GM21381 (cell line): ENCODE measurements around the gene PTRHD1.
"Not testable (repeated sequence)": the region's sequence is repeated elsewhere in the genome, so short reads cannot be mapped to it uniquely, and the experiment has no call there.

Source experiments
- ATAC-seq: cut with Tn5 transposase; IDR thresholded peaks from one replicate; pipeline ENCODE4 v1.9.1; 2021; ENCODE audit warnings: mild to moderate bottlenecking, moderate library complexity; ENCODE audit not compliant: unreplicated experiment

PTRHD1 gene

DNA sequence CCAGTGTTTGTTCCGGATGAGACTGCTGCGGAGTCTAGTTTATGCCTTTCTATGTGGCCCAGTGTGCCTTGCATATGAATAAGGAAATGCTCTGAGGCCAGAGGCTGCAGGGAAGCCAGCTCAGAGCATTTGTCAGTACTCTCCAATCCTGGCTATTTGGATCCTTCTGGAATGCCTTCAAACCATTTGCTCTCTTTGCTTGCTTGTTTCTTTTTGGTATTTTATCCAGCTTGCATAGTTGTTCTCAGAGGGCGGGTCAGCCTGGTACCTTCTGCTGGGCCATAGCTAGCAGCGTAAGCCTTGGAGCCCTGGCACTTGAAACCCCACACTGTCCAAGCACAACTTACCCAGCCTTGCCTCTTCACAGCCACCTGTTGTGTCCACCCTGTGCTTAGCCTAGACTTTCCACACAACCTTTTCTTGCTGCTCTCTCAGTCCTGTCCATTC lies 20.5 kb upstream of the PTRHD1 start:
- ATAC-seq, result no peak

DNA sequence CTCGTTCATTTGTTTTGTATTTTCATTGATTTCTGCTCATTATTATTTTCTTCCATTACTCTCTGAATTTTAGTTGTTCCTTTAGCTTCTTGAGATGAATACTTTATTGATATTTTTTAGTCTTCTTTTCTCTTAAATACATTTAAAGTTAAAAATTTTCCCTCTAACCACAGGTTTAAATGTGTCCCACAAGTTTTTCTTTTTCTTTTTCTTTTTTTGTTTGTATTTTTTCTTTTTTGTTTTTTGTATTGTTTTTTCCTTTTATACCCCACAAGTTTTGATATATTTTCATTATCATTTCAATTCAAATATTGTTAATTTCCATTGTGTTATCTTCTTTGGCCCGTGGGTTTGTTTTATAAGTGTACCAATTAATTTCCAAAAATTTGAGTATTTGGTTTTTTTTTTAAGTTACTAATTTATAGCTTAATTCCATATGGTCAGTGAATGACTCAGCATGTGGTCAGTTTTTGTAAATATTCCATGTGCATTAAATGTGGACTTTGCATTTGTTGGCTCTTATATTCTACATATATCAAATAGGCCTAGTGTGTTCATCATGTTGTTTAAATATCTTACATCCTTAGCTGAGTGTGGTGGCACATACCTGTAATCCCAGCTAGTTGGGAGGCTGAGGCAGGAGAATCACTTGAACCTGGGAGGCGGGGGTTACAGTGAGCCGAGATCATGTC lies 16.3 kb upstream of the PTRHD1 start:
- ATAC-seq, result no peak

DNA sequence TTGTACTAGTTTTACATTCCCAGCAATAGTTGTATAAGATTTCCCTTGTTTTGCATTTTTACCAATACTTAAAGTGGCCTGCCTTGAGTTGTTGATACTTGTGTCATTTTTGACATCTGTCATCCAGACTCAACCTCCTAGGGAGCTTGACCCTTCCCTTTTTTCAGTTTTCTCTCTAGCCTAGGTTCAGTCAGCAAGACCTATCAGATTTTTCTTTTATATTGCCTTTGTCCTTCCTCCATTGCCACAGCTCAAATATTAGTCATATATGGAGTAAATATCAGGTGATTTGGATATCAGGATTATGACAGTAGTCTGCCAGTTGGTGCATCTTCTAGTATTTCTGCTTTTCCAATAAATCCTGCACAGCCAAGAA lies 13.5 kb upstream of the PTRHD1 start:
- ATAC-seq, result no peak

DNA sequence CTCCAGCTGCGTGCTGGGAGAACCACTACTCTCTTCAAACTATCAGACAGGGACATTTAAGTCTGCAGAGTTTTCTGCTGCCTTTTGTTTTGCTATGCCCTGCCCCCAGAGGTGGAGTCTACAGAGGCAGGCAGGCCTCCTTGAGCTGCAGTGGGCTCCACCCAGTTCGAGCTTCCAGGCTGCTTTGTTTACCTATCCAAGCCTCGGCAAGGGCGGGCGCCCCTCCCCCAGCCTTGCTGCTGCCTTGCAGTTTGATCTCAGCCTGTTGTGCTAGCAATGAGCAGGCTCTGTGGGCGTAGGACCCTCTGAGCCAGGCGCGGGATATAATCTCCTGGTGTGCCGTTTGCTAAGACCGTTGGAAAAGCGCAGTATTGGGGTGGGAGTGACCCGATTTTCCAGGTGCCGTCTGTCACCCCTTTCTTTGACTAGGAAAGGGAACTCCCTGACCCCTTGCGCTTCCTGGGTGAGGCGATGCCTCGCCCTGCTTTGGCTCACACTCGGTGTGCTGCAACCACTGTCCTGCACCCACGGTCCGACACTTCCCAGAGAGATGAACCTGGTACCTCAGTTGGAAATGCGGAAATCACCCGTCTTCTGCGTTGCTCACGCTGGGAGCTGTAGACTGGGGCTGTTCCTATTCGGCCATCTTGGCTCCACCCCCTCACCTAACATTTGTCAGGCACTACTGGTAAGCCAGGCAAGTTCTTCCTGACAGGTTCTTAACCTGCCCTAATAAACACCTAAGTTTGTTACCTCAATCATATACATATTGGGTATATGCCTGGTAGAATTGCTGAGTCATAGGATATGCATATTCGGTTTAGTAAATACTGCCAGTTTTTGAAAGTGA lies 12.8 kb upstream of the PTRHD1 start:
- not testable (repeated sequence) for ATAC-seq

DNA sequence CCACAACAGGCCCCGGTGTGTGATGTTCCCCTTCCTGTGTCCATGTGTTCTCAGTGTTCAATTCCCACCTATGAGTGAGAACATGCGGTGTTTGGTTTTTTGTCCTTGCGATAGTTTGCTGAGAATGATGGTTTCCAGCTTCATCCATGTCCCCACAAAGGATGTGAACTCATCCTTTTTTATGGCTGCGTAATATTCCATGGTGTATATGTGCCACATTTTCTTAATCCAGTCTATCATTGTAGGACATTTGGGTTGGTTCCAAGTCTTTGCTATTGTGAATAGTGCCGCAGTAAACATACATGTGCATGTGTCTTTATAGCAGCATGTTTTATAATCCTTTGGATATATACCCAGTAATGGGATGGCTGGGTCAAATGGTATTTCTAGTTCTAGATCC lies 7.3 kb upstream of the PTRHD1 start:
- ATAC-seq, result not testable (repeated sequence)

DNA sequence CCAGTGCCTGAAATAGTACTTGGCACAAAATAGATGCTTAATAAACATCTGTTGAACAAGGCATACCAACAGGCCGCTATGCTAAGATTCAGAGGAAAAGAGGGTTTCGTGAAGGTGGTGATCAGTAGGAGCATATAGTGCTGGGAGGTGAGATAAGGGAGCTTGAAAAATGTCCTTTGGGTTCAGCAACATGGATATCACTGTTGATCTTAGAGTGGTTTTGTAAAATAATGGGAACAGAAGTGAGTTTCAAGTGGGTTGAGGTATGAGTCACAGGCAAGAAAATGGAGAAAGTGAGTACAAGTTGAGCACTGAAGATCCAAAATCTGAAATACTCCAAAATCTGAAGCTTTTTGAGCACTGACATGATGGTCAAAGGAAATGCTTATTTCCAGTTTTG lies 4.5 kb upstream of the PTRHD1 start:
- ATAC-seq, result no peak

DNA sequence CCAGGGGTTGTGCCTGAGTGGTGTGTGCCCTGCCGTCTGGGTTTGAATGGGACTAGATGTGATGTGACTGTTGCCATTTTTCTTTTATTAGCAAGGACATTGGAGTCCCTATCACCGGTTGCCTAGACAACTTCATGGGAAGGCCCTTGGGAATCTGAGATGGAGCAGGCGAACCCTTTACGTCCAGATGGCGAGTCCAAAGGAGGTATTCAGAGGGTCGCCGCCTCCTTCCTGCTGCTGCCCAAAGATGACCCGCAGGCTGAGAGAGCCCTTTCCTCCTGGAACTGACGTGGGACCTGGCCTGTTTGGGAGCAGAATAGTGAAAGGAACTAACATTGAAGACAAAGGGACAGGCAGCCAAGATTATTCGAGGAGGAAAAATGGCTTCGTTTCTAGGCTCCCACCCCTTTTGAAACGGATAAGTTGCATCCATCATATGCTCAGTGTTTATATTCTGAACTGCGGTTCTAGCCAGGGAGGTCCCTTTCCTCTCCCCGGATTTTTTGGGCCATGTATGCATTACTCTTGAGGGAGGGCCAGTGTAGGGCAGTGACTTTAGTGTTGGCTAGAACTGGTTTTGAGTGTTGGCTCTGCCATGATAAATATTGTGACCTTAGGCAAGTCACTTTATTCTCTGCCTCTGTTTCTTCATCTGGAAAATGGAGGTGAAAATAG lies 707 bp upstream of the PTRHD1 start:
- ATAC-seq, result no peak

DNA sequence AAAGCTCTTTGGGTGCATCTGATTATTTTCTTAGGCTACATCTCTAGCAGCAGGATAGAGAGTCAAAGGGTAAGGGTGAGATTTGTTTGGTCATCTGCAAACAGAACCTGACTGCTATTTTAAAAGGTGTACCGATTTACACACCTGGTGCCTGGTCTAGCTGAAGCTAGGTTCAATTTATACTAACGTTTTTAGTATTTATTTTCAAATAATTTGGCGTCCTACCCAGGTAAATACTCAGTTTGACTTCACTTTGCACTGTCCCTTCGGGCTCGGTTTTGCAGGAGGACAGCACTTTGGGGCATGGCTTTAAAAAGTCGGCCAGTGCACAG lies 683 bp downstream of the PTRHD1 start:
- ATAC-seq, result no peak

DNA sequence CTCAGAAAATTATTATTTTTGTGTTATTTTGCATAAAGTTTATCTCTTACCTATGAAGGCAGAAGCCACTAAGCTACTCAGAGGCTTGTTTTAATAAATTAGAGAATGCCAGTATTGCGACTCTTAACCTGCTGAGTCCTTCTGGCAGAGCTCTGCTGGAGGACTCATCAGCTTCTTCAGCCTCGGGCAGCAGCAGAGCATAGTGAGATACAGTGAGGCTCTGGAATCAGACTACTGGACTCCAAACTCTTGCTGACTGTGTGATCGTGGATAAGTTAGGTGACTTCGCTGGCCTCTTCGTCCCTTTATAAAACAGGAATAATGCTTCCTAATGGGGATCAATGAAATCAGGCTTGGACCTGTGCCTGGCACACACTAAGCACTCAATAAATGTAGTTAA lies 1.7 kb downstream of the PTRHD1 start:
- no peak for ATAC-seq

DNA sequence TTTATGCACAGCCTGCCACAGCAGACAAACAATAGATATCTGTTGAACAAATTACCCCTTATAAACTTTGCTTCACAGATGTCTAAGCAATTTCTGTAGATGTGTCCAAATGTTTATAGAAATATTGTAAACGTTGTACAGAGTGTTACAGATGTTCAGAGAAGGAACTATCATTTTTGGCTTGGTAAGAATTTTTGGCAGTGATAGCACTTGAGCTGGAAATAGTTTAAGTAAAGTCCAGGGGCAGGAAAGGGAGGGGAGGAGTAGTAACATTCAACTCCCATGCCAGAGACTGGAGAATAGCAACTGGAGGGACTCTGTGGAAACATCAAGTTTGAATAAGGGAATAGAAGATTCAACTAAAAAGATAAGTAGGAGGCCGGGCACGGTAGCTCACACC lies 4.4 kb downstream of the PTRHD1 start:
- no peak for ATAC-seq

DNA sequence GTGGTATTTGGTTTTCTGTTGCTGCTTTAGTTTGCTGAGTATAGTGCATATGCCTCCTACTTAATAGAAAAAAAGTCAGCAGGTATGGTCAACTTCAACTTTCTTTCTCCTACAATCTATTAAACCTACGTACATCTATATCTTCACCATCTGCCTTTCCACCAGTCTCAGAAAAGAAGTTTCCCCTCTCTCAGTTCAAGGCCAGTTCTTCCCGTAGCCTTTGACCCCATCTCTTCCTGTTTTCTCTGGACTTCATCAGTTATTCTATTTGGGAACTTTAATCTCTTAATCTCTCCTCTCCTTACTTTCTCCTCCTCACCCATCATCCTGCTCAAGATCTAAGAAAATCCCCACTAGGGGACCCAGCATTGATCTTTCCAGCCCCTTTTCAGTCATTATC lies 5.7 kb downstream of the PTRHD1 start:
- ATAC-seq, result no peak

DNA sequence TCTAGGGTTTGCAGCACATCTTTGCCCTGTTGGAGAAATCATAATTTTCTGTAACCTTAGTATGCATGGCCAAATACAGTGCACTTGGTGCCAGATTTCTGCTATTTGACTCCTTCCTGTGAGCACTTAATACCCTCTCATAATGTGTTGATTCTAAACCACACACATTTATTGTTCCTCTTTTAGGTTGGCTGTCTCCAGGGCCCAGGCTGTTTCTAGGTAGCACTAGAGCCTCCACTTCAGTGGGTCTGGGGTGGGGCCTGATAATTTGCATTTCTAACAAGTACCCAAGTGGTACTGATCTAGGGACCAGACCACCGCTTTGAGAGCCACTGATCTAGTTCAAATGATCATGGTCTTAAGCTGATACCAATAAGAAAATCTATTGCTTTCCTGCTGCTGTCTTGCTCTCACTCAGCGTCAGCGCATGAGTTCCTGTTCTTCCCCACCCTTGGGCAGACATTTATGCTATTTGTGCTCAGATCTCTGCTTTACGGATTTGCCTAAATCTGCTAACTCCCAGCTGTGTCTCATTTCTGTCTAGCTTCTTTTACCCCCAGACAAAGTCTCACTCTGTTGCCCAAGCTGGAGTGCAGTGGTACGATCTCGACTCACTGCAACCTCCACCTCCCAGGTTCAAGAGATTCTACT lies 7.4 kb downstream of the PTRHD1 start:
- peak; percentile 88 for ATAC-seq

DNA sequence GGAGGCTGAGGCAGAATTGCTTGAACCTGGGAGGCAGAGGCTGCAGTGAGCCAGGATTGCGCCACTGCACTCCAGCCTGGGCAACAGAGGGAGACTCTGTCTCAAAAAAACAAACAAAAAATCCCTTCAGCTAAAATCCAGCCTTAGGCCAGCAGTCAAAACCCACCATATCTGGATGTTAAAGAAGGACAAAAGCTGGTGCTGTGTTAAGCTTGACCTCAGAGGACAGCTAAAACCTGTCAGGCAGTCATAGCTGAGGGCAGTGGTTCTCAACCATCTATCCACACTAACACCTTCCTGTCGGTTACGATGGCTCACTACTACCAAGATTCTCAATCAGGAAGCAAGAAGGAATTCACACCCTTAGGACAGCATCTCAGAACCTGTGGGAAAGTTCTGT lies 9.6 kb downstream of the PTRHD1 start:
- ATAC-seq, result no peak

DNA sequence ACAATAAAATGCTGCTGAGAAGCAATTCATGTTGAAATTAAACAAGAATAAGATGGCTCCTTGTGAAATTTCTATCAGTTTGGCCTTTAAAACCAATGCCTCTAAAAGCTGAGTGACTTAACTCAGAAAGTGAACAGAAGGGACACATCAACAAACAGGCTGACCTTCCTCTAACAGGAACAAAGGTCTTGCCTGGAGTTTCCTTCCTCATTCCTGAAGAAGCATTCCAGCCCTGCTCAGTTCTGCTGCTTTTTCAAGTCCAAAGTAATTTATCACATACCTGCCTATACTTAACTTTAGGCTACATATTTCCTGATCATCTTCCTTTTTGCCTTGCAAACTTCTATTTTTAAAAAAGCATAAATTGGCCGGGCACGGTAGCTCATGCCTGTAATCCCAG lies 14.1 kb downstream of the PTRHD1 start:
- no peak for ATAC-seq

DNA sequence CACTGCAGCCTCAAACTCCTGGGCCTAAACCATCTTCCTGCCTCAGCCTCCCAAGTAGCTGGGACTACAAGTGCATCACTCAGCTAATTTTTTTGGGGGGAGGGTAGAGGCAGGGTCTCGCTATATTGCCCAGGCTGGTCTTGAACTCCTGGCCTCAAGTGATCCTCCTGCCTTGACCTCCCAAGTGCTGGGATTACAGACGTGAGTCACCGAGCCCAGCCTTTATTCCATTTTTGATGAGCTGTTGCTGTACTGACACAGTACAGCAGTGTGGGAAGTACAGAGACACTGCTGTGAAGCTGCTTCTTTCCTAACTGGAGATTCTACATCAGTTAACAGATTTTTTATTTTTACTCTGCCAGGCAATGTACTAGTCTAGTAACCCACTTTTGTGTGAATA lies 18.8 kb downstream of the PTRHD1 start:
- no peak for ATAC-seq

DNA sequence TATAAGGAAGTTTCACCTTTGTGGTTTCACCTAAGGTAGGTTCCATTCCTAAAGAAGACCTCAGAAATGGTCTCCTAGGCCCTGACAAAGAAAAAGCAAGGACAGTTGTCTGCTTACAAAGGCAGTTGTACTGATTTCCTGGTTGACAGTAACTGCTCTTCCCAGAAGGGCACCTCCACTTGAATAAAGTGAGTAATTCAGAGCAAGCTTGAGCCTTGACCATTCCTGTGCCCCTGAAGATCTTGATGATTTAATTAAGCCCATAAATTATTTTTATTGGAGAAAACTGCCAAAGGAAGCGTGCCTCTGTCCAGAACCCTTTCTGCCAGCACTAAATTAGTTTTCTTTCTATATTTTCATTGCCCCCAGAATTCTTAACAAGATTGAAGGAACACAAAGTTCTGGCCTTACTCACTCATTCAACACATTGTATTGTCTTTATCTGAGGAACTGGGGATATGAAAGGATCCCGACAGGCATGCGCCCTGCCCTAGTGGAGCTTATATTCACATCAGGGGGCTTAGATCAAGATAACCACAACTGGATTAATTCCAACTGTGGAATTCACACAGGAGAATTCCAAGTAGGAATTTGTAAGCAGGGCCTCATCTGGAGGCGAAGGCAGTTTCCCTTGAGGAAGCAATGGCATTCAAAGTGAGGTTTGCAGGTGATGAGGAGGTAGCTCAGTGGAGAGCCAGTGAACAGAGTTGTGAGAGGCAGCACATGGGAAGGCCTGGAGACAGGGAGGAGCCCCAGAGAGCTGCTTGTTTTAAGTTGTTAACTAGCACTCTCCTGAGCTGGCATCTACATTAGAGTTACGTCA lies 21.2 kb downstream of the PTRHD1 start:
- ATAC-seq, result no peak

DNA sequence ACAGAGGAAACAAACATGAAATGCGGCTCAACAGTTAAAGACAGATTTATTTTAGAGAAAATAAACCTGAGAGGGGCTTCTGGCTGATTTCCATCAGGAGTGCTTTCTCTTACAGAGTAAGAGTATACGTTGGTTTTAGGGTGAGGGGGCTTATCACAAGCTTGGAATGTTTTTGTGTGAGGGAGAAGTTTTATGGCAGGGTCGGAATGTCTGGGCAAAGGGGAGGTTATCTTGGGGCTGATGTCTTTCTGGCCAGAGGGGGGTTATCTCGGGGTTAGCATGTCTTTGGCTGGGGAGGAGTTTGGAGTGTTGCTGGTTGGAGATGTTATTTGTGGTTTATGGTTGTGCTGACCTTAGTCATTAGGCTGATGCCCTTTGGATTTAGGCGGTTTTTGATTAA lies 22.1 kb downstream of the PTRHD1 start:
- no peak for ATAC-seq

DNA sequence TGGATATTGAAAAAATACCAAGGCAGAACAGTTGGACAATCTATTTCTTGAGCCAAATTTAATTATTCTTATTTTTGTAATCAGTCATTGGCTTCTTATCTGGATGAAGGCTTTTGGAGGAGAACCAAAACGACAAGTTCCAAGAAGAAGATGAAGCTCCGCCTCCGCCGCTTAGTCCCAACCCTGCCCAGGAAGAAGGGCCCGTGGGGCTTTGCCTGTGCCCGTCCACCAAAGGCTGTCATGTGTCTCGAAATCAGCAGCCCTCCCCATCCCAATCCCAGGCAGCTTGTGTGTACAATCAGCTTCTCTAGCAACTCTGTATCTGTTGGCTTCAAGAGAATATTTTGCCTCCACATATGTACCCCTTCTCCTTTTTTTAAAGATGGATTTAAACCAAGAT lies 24.6 kb downstream of the PTRHD1 start:
- no peak for ATAC-seq

DNA sequence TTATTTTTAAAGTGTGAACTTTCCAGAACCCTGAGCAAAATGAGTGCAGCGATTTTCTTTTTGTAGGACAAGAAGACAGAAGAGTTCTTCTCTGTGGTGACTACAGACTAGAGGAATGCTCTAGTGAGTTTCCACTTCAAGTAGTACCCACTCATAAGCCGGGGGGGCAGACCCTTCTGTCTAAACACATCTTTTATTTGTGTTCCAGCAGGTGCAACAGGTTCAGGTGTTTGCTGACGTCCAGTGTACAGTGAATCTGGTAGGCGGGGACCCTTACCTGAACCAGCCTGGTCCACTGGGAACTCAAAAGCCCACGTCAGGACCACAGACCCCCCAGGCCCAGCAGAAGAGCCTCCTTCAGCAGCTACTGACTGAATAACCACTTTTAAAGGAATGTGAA lies 25.2 kb downstream of the PTRHD1 start:
- ATAC-seq, result no peak

DNA sequence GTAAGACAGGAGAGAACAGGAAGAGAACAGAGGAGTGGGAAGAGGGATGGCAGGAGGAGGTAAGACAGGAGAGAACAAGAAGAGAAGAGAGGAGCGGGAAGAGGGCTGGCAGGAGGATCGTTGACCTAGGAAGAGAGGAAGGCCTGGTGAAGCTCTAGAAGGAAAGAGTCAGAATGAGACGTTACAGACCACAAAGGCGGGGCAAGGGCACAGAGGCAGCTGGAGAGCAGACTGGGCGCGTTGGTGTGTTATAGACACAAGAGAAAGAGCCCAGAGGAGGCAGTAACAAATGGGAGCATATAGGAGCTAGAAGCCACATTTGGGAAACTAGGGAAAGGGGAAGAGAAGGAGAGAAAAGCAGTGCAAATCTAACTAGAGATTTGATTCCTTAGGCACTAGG lies 26.6 kb downstream of the PTRHD1 start:
- no peak for ATAC-seq

DNA sequence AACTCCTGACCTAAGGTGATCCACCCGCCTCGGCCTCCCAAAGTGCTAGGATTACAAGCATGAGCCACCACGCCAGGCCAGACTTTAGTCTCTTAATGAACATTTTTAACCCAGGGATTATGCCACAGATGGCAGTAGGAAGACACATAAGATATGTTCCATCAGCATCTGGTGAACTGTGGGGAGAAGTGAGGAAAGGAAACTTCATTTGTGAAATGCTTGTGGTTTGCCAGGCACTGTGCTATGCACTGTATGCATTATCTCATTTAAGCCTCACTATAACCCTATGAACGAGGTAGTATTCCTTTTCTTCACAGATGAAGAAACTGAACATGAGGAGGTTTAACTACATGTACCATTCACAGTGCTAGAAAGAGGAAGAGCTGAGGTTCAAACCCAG lies 29.3 kb downstream of the PTRHD1 start:
- ATAC-seq, result no peak
